ENCODE data around the gene CRTAP.

DNA sequence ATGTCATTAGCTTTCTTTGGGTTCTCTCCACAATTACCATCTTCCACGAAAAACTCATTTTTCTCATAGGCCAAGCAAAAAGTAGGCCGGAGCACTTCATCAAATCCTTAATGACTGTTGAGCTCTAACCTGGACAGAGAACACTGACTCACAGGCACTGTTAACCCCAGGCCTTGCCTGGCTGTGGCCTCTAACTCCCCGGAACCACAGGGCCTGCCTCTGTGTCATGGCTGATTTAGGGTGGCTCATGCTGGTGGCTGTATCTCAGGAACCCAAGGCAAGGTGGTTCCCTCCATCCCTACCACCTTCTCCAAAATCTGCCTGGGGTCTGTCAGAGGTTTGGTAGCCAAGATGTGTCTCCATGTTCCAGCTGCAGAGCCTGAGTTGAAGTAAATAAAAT is 3.6 kb downstream of the CRTAP start:
- TF ChIP-seq, protein P1, sequence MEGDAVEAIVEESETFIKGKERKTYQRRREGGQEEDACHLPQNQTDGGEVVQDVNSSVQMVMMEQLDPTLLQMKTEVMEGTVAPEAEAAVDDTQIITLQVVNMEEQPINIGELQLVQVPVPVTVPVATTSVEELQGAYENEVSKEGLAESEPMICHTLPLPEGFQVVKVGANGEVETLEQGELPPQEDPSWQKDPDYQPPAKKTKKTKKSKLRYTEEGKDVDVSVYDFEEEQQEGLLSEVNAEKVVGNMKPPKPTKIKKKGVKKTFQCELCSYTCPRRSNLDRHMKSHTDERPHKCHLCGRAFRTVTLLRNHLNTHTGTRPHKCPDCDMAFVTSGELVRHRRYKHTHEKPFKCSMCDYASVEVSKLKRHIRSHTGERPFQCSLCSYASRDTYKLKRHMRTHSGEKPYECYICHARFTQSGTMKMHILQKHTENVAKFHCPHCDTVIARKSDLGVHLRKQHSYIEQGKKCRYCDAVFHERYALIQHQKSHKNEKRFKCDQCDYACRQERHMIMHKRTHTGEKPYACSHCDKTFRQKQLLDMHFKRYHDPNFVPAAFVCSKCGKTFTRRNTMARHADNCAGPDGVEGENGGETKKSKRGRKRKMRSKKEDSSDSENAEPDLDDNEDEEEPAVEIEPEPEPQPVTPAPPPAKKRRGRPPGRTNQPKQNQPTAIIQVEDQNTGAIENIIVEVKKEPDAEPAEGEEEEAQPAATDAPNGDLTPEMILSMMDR (IDR thresholded peaks at IDR 0.05), result no peak
- no peak for TF ChIP-seq POLR2A (IDR thresholded peaks at IDR 0.05)

All from uterus (tissue), 2 donors.